ENCODE measurements around the gene HNRNPD.

DNA sequence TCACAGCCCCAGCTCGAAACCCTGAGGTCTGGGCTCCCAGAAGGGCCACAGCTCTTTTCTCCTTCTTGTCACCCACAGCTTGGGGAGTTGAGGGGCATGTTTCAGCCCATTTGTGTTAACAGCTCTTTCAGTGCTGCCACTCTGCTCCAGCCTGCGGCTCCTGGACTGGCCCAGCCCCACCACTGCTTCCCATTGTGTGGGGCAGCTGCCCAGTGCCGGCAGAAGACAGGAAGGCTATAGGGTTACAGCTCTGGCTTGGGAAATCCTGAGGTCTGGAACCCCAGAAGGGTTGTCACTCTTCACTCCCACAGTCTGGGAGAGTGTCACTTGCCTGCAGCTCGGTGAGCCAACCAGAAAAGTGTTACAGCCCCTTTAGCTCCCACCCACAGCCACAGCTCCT, 7.0 kb upstream of the HNRNPD start:
- TF ChIP-seq, protein P1, sequence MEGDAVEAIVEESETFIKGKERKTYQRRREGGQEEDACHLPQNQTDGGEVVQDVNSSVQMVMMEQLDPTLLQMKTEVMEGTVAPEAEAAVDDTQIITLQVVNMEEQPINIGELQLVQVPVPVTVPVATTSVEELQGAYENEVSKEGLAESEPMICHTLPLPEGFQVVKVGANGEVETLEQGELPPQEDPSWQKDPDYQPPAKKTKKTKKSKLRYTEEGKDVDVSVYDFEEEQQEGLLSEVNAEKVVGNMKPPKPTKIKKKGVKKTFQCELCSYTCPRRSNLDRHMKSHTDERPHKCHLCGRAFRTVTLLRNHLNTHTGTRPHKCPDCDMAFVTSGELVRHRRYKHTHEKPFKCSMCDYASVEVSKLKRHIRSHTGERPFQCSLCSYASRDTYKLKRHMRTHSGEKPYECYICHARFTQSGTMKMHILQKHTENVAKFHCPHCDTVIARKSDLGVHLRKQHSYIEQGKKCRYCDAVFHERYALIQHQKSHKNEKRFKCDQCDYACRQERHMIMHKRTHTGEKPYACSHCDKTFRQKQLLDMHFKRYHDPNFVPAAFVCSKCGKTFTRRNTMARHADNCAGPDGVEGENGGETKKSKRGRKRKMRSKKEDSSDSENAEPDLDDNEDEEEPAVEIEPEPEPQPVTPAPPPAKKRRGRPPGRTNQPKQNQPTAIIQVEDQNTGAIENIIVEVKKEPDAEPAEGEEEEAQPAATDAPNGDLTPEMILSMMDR (IDR thresholded peaks at IDR 0.05), result no peak
- no peak for TF ChIP-seq POLR2A (IDR thresholded peaks at IDR 0.05; ENCODE audit: low read length)
- TF ChIP-seq EP300 (IDR thresholded peaks at IDR 0.05), result no peak
- TF ChIP-seq SMC3 (IDR thresholded peaks at IDR 0.05), result no peak
- TF ChIP-seq JUNB (IDR thresholded peaks at IDR 0.05), result no peak

Data from A549 (cell line).